NOMO-1 (cell line): ENCODE results near the gene CRPPA.
"Not testable (repeated sequence)": the region's sequence is repeated elsewhere in the genome, so short reads cannot be mapped to it uniquely, and the experiment has no call there.

Source experiments
- DNase-seq, 2 experiments: peaks; one replicate each; lab custom pipeline; 2025; ENCODE audit not compliant: unreplicated experiment in 2 of 2; lab: John Stamatoyannopoulos, UW

The CRPPA gene

DNA sequence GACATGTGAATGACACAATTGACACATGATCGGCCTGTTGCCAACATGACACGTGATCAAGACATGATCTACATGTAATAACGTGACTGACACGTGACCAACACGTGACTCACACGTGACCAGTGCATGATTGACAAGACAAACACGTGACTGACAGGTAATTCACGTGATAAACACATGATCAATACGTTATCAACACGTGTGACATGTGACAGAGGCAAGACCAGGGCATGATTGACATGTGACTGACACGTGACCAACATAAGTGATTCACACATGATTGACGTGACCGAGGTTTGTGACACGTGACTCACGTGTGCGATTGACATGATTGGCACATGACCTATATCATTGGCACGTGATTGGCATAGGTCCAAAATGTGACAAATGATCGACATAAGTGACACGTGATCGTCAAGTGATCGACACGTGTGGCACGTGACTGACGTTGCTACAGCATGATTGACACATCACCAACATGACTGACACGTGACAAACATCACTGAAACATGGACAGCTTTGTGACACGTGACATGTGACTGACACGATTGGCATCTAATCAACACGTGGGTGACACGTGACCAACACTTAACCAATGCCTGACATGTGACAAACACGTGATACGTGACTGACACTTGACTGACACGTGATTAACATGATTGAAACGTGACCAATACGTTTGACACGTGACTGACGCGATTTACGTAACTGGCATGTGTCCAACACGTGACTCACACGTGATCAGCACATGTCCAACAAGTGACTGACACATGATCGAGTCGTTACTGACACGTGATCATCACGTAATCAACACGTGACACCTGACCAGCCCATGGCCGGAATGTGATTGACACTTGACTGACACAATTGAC is 23.0 kb downstream of the CRPPA start:
- no peak for DNase-seq

DNA sequence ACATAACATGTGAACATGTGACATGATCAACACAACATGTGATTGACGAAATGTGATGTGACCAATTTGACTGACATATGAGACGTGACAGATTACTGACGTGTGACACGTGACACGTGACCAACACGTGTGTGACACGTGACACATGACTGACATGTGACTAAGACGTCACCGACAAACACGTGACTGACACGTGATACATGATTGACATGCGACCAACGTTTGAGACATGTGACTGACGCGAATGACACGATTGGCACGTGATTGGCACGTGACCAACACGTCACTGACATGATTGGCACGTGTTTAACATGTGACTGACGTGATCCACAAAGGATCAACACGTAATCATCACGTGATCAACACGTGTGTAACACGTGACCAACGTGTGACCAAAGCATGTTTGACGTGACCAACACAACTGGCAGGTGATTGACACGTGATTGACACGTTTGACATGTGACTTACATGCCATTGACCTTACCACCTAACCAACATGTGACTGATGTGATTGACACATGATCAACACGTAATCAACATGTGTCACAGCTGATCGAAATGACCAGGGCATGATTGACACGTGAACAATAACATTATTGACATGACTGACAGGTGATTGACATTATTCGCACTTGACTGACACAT is 23.7 kb downstream of the CRPPA start:
- DNase-seq, result no peak

DNA sequence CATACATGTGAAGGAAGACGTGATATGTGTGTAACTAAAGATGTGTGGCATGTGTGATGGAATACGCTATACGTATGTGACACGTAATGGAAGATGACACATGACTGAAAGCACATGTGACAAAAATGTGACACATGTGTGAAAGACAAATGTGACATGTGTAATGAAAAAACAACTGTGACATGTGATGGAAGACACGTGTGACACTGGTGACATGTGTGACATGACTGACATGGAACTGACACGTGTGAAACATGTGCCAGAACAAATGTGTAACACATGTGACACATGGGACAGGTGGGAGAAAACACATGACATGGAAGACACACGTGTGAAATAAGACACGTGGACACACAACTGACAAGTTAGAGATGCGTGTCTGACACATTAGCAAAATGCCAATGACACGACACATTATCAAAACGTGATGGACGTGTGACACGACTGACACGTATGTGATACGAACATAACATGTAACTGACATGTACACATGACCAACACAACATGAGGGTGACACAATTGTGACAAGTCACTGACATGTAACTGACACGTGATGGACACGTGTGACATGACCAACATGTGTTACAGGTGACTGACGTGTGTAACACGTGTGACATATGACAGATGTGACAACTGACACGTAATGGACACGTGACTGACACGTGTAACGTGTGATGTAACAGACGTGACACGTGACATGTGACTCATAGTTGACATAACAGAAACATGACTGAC is 24.4 kb downstream of the CRPPA start:
- DNase-seq, result no peak

DNA sequence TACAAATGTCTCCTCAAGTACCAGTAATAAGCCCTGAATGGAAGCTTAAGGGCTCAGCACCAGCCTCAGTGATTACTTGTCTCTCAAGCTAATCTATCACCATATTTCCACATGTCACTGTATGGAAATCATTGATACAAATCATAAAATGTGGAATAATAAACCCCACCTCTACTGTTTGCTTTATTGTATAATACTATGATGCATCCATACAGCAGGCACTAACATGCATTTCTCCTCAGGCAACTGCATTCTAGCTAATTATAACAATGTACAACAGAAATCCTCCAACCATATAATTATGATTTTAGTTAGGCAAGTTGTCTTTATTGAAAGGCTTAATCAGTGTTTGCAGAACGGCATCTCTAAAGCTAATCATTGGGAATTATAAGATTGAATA is 26.2 kb downstream of the CRPPA start:
- DNase-seq, result no peak

DNA sequence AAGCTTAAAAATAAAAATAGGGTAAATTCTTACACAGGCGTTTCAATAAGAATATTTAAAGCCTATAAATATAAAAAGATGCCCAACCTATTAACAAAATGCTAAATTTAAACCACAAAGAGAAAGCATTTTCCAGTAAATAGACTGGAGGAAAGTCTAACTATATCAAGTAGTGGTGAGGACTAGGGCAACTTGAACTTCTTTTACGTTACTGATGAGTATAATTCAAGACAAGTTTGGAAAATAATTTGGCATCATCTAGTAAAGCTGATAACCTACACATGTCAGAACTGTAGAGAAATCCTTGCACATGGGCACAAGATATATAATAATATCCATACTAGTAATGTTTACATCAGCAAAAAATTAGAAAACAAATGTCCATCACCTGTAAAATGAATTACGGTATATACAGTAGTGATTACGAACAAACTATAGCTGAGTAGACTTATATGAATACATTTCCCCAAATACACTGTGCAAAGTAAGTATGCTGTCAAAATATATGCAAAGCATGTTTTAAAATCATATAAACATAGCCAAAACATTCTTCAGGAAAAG is 27.4 kb downstream of the CRPPA start:
- no peak for DNase-seq

DNA sequence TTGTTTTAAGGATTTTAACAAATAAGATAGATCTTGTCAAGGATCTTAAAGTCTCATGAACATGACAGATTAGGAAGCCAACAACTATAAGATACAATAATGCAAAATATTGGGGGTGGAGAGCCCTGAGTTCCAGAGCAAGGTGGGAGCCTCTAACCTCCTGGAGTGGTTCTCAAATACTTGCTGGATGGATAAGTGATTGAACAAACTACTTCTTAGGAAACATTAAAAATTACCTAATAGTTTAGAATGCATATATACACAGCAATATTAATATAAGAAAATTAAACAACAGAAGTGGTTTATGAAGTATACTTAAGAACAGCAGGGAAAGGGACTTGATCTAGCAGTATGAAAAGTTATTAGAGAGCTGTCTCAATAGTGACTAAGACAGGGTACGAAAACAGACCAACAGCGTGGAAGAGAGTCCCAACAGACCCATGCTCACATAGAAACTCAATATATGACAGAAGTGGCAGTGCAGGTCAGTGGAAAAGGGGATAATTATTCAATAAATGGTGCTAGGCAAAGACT is 28.3 kb downstream of the CRPPA start:
- DNase-seq, result no peak

DNA sequence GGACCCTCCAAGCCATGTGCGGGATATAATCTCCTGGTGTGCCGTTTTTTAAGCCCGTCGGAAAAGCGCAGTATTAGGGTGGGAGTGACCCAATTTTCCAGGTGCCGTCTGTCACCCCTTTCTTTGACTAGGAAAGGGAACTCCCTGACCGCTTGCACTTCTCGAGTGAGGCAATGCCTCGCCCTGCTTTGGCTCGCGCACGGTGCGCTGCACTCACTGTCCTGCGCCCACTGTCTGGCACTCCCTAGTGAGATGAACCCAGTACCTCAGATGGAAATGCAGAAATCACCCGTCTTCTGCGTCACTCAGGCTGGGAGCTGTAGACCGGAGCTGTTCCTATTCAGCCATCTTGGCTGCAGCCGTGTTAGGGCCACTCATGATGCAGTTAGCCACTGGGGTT is 37.6 kb downstream of the CRPPA start:
- DNase-seq, result not testable (repeated sequence)

DNA sequence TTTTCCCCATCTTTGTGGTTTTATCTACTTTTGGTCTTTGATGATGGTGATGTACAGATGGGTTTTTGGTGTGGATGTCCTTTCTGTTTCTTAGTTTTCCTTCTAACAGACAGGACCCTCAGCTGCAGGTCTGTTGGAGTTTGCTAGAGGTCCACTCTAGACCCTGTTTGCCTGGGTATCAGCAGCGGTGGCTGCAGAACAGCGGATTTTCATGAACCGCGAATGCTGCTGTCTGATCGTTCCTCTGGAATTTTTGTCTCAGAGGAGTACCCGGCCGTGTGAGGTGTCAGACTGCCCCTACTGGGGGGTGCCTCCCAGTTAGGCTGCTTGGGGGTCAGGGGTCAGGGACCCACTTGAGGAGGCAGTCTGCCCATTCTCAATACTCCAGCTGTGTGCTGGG is 38.2 kb downstream of the CRPPA start:
- DNase-seq, result not testable (repeated sequence)
